A549 (cell line): ENCODE measurements around the gene CNOT10.
"Not testable (repeated sequence)": the region's sequence is repeated elsewhere in the genome, so short reads cannot be mapped to it uniquely, and the experiment has no call there.

Source experiments
- MYC ChIP-seq: IDR thresholded peaks from 2 replicates; pipeline ENCODE4 v1.6.1; 2012; ENCODE audit warnings: mild to moderate bottlenecking, inconsistent platforms, low read length, improper control_type of control experiment, borderline replicate concordance
- TF ChIP-seq, protein P1 (sequence below): fragments of >200 bp; sonication (Bioruptor Twin); formaldehyde crosslinking; IDR thresholded peaks from 3 replicates; pipeline ENCODE4 v1.5.1; 2016

DNA sequence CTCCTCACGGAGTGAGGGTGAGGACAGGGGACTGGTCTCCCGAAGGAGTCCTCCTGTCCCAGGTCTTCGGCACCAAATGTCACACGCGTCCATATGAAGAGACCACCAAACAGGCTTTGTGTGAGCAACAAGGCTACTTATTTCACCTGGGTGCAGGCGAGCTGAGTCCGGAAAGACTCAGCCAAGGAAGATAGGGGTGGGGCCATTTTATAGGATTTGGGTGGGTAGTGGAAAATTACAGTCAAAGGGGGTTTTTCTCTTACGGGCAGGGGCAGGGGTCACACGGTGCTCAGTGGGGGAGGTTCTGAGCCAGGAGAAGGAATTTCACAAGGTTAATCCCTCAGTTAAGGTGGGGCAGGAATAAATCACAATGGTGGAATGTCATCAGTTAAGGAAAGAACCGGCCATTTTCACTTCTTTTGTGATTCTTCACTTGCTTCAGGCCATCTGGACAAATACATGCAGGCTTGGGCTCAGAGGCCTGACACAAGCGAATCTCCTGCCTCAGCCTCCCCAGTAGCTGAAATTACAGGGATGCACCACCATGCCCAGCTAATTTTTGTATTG, 111.5 kb downstream of the CNOT10 start:
- TF ChIP-seq, protein P1, sequence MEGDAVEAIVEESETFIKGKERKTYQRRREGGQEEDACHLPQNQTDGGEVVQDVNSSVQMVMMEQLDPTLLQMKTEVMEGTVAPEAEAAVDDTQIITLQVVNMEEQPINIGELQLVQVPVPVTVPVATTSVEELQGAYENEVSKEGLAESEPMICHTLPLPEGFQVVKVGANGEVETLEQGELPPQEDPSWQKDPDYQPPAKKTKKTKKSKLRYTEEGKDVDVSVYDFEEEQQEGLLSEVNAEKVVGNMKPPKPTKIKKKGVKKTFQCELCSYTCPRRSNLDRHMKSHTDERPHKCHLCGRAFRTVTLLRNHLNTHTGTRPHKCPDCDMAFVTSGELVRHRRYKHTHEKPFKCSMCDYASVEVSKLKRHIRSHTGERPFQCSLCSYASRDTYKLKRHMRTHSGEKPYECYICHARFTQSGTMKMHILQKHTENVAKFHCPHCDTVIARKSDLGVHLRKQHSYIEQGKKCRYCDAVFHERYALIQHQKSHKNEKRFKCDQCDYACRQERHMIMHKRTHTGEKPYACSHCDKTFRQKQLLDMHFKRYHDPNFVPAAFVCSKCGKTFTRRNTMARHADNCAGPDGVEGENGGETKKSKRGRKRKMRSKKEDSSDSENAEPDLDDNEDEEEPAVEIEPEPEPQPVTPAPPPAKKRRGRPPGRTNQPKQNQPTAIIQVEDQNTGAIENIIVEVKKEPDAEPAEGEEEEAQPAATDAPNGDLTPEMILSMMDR, result not testable (repeated sequence)
- not testable (repeated sequence) for TF ChIP-seq MYC
